Measurements from ENCODE around the gene TAF11L8. TPM values are rescaled to one million over a fixed set of nuclear protein-coding genes. Genes with fewer than 3 reads are reported as not detected.
"Not testable (repeated sequence)": the region's sequence is repeated elsewhere in the genome, so short reads cannot be mapped to it uniquely, and the experiment has no call there.

The TAF11L8 gene
- not detected for total RNA-seq

DNA sequence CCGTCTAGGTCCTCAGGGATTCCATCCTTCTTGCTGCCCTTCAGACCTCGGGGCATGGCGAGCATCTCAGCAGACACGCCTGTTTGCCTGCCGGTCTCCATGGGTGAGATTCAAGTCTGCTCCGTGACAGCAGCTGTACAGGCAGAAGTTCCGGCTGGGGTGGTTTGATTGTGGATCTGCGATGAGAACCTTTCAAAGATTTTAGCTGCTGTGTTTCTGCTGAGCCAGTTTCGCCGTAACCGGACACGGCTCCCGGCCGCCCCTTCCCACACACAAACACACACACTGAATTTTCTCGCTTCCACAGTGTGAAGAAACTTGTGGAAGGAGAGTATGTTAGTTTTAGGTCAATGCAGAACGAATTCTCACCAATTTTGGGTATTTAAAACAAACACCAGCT lies at the start of gene TAF11L8:
TSS of gene TAF11L8 (minus strand) at position 101 of the 400 bp plus-strand sequence.
- H3K4me3 ChIP-seq; H3K4me1 ChIP-seq (replicated peaks in 1 of 2); in situ Hi-C loops (cut with MboI; ENCODE audit: low pct_unique_long_range_greater_than_20kb in 2 of 9, low sequenced_read_pairs in 9 of 9, unreplicated experiment in 9 of 9); ATAC-seq (replicated peaks in 6 of 8); H3K27ac ChIP-seq: not testable (repeated sequence)
- WGBS, 10 experiments: no CpG with 5 or more reads among the region's 16 CpGs

DNA sequence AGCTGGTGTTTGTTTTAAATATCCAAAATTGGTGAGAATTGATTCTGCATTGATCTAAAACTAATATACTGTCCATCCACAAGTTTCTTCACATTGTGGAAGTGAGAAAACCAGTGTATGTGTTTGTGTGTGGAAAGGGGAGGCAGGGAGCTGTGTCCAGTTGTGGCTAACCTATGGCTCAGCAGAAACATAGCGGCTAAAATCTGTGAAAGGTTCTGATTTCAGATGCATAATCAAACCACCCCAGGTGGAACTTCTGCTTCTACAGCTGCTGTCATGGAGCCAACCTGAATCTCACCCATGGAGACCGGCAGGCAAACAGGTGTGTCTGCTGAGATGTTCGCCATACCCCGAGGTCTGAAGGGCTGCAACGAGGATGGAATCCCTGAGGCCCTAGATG lies 43.4 kb upstream of the TAF11L8 start, which contains the start of gene TAF11L14:
TSS of gene TAF11L14 (plus strand) at position 301 of the 400 bp plus-strand sequence.
- ATAC-seq (replicated peaks in 6 of 8): no peak
- in situ Hi-C loops (cut with MboI; ENCODE audit: low pct_unique_long_range_greater_than_20kb in 2 of 9, low sequenced_read_pairs in 9 of 9, unreplicated experiment in 9 of 9): no loop called here
- Histone ChIP-seq H3K27ac (no peak within 1 kb of the TSS), H3K4me3 (no peak within 1 kb of the TSS), H3K4me1 (replicated peaks in 1 of 2) (no peaks in the 10 kb centered on the region)
- 31 to 100% (median 90%) methylated on average over 1 to 5 of the region's 5 CpGs; no CpG with 5 or more reads in 5 of the 10 experiments for WGBS, 10 experiments

DNA sequence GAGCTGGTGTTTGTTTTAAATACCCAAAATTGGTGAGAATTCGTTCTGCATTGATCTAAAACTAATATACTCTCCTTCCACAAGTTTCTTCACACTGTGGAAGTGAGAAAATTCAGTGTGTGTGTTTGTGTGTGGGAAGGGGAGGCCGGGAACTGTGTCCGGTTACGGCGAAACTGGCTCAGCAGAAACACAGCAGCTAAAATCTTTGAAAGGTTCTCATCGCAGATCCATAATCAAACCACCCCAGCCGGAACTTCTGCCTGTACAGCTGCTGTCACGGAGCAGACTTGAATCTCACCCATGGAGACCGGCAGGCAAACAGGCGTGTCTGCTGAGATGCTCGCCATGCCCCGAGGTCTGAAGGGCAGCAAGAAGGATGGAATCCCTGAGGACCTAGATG lies 41.0 kb upstream of the TAF11L8 start, which contains the start of gene TAF11L13:
TSS of gene TAF11L13 (plus strand) at position 301 of the 400 bp plus-strand sequence.
- H3K4me1 ChIP-seq (replicated peaks in 1 of 2); H3K4me3 ChIP-seq; ATAC-seq (replicated peaks in 6 of 8); H3K27ac ChIP-seq; in situ Hi-C loops (cut with MboI; ENCODE audit: low pct_unique_long_range_greater_than_20kb in 2 of 9, low sequenced_read_pairs in 9 of 9, unreplicated experiment in 9 of 9): not testable (repeated sequence)
- WGBS, 10 experiments: no CpG with 5 or more reads among the region's 12 CpGs

DNA sequence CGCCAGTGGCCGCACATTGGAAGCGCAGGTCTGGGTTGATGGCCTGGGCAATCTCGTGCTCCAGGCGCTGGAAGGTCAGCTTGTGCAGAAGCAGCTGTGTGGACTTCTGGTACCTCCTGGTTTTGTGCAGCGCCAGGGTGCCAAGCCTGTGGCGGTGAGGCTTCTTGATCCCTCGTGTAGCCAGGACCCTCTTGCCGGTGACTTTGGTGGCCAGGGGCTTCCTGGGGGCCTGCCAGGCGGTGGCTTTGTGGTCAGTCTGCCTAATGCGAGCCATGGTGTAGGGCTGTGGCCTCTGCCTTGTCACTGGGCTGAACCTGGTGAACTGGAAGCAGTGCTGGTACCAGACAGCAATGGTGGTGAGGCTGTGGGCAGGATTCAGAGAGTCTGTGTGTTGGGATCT lies 34.9 kb upstream of the TAF11L8 start:
- WGBS, 10 experiments: 36 to 95% (median 89%) methylated on average over 1 to 7 of the region's 11 CpGs; no CpG with 5 or more reads in 5 of the 10 experiments
- H3K4me3 ChIP-seq: no peak overlapping the region
- H3K4me1 ChIP-seq (replicated peaks in 1 of 2): no peaks in the 10 kb centered on the region
- in situ Hi-C loops (cut with MboI; ENCODE audit: low pct_unique_long_range_greater_than_20kb in 2 of 9, low sequenced_read_pairs in 9 of 9, unreplicated experiment in 9 of 9): no loop called here
- H3K27ac ChIP-seq: no peak overlapping the region
- no peak for ATAC-seq (replicated peaks in 6 of 8)

DNA sequence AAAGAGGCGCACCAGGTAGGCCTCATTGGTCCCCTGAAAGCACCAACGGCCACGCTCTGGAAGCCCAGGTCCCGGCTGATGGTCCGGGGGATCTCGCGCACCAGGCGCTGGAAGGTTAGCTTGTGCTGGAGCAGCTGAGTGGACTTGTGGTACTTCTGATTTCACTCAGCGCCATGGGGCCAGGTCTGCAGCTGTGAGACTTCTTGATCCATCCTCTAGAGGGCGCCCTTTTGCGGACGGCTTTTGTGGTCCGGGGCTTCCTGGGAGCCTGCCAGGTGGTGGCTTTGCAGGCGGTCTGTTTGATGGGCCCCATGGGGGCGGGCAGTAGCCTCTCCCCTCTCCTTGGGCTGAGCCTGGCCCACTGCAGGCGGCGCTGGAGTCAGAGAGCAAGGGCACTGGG lies 29.9 kb upstream of the TAF11L8 start:
- 55 to 95% (median 83%) methylated on average over 3 to 7 of the region's 17 CpGs; no CpG with 5 or more reads in 5 of the 10 experiments for WGBS, 10 experiments
- Histone ChIP-seq H3K4me1 (replicated peaks in 1 of 2) (no peaks in the 10 kb centered on the region), H3K27ac (no peak overlapping the region), H3K4me3 (no peak overlapping the region)
- in situ Hi-C loops (cut with MboI; ENCODE audit: low pct_unique_long_range_greater_than_20kb in 2 of 9, low sequenced_read_pairs in 9 of 9, unreplicated experiment in 9 of 9): no loop called here
- ATAC-seq (replicated peaks in 6 of 8): no peak

DNA sequence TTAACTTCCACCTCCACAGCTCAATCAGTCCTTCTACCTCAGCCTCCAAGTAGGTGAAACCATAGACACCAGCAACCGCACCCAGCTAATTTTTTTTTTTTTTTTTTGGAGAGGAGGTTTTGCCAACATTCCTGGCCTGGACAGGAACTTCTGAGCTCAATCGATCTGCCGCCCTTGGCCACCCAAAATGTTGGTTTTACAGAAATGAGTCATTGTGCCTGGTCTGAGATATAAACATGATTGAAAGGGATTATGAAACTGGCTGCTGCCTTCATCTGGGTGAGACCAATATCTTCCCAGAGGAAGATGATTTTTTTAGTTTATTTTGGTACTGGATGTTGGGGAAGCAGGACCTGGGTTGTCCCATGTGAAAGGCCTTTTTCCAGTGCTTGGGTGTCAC lies 28.6 kb upstream of the TAF11L8 start:
- Histone ChIP-seq H3K27ac (no peak overlapping the region), H3K4me1 (replicated peaks in 1 of 2) (no peaks in the 10 kb centered on the region), H3K4me3 (no peak overlapping the region)
- ATAC-seq (replicated peaks in 6 of 8): no peak
- 0 to 100% (median 93%) methylated on average over 1 to 2 of the region's 3 CpGs; no CpG with 5 or more reads in 7 of the 10 experiments for WGBS, 10 experiments
- in situ Hi-C loops (cut with MboI; ENCODE audit: low pct_unique_long_range_greater_than_20kb in 2 of 9, low sequenced_read_pairs in 9 of 9, unreplicated experiment in 9 of 9): no loop called here

DNA sequence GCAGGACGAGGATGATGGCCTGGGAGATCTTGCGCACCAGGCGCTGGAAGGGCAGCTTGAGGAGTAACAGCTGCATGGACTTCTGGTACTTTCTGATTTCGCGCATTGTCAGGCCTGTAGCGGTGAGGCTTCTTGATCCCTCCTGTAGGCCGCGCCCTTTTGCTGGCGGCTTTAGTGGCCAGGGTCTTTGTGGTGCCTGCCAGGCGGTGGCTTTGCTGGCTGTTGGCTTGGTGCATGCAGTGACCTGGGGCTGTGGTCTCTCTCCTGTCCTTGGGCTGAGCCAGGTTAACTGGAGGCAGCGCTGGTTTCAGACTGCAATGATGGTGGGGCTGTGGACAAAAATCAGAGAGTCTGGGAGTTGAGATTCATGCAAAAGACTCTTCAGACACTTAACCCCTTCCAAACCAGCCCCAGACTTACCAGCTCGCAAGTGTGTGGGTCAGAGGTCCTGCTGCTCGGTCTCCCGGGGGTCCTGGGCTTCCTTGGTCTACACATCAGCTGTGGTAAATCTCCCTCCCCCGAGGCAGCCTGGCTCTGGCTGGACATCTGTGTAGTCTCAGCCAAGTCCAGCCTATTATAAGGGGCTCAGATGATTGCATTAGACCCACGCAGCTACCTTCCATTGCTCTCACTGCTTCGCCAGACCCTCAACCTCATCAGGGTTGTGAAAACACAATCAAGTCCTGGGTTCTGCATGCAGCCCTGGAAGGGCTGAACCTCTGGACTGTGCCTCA lies 24.3 kb upstream of the TAF11L8 start:
- Histone ChIP-seq H3K4me3 (no peak overlapping the region), H3K4me1 (replicated peaks in 1 of 2) (no peaks in the 10 kb centered on the region), H3K27ac (no peak overlapping the region)
- WGBS, 10 experiments: 26 to 100% (median 86%) methylated on average over 1 to 7 of the region's 17 CpGs; no CpG with 5 or more reads in 5 of the 10 experiments
- in situ Hi-C loops (cut with MboI; ENCODE audit: low pct_unique_long_range_greater_than_20kb in 2 of 9, low sequenced_read_pairs in 9 of 9, unreplicated experiment in 9 of 9): no loop called here
- no peak for ATAC-seq (replicated peaks in 6 of 8)

DNA sequence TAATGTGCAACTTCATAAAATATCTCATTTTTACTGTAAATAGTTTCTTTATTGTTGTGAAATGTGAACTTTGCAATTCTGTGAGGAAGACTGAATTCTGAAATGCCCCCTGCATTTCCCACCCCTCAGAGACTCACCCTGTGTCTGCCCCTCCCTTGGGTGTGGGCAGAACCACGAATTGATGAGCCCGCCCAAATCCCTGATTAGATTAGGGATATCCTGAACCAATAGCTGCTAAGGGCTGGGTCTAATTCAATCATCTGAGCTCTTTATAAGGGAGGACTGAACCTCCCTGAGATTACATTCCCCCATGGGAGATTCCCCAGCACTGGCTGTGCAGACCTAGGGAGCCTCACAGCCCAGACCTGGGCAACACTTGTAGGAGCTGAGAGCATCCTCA lies 19.3 kb upstream of the TAF11L8 start, which contains the start of gene TAF11L12:
TSS of gene TAF11L12 (plus strand) at position 301 of the 400 bp plus-strand sequence.
- in situ Hi-C loops (cut with MboI; ENCODE audit: low pct_unique_long_range_greater_than_20kb in 2 of 9, low sequenced_read_pairs in 9 of 9, unreplicated experiment in 9 of 9): not testable (repeated sequence)

DNA sequence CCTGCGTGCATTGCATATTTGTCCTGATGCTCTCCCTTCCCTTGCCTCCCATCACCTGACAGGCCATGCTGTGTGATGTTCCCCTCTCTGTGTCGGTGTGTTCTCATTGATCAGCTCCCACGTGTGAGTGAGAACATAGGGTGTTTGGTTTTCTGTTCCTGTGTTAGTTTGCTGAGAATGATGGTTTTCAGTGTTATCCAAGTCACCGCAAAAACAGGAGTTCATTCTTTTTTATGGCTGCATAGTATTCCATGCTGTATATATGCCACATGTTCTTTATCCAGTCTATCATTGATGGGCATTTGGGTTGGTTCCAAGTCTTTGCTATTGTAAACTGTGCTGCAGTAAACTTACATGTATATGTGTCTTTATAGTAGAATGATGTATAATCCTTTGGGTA lies 16.7 kb upstream of the TAF11L8 start:
- H3K27ac ChIP-seq; H3K4me1 ChIP-seq (replicated peaks in 1 of 2); in situ Hi-C loops (cut with MboI; ENCODE audit: low pct_unique_long_range_greater_than_20kb in 2 of 9, low sequenced_read_pairs in 9 of 9, unreplicated experiment in 9 of 9); ATAC-seq (replicated peaks in 6 of 8); H3K4me3 ChIP-seq: not testable (repeated sequence)
- WGBS, 10 experiments: 27 to 100% (median 83%) methylated on average over 1 to 4 of the region's 4 CpGs; no CpG with 5 or more reads in 3 of the 10 experiments

More for the DNA sequence above, 19.3 kb upstream of the TAF11L8 start, which contains the start of gene TAF11L12:
- not testable (repeated sequence) for H3K27ac ChIP-seq; H3K4me3 ChIP-seq; H3K4me1 ChIP-seq (replicated peaks in 1 of 2); ATAC-seq (replicated peaks in 6 of 8)
- WGBS, 10 experiments: 80 to 90% methylated on average over 1 to 2 of the region's 2 CpGs; no CpG with 5 or more reads in 8 of the 10 experiments

DNA sequence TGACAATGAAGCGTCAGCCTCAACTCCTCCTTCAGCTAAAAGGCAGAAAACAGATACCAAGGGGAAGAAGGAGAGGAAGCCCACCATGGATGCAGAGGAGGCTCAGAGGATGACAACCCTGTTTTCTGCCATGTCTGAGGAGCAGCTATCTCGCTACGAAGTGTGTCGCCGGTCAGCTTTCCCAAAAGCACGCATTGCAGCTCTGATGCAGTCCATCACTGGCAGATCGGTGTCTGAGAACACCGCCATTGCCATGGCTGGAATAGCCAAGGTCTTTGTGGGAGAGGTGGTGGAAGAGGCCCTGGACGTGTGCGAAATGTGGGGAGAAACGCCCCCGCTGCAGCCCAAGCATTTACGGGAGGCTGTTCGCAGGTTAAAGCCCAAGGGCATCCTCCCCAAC lies 14.2 kb upstream of the TAF11L8 start:
- Histone ChIP-seq H3K27ac (no peak overlapping the region), H3K4me1 (replicated peaks in 1 of 2) (no peaks in the 10 kb centered on the region), H3K4me3 (no peak overlapping the region)
- WGBS, 10 experiments: 20 to 100% (median 87%) methylated on average over 1 to 3 of the region's 14 CpGs; no CpG with 5 or more reads in 5 of the 10 experiments
- in situ Hi-C loops (cut with MboI; ENCODE audit: low pct_unique_long_range_greater_than_20kb in 2 of 9, low sequenced_read_pairs in 9 of 9, unreplicated experiment in 9 of 9): no loop called here
- no peak for ATAC-seq (replicated peaks in 6 of 8)

DNA sequence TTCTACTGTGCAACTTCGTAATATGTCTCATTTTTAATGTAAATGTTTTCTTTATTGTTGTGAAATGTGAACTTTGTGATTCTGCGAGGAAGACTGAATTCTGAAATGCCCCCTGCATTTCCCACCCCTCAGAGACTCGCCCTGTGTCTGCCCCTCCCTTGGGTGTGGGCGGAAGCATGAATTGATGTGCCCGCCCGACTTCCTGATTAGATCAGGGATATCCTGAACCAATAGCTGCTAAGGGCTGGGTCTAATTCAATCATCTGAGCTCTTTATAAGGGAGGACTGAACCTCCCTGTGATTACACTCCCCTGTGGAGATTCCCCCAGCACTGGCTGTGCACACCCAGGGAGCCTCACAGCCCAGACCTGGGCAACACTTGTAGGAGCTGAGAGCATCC lies 13.1 kb upstream of the TAF11L8 start, which contains the start of gene TAF11L11:
TSS of gene TAF11L11 (plus strand) at position 304 of the 400 bp plus-strand sequence.
- in situ Hi-C loops (cut with MboI; ENCODE audit: low pct_unique_long_range_greater_than_20kb in 2 of 9, low sequenced_read_pairs in 9 of 9, unreplicated experiment in 9 of 9); H3K27ac ChIP-seq; H3K4me3 ChIP-seq; ATAC-seq (replicated peaks in 6 of 8); H3K4me1 ChIP-seq (replicated peaks in 1 of 2): not testable (repeated sequence)
- 32 to 90% (median 46%) methylated on average over 1 to 5 of the region's 6 CpGs; no CpG with 5 or more reads in 4 of the 10 experiments for WGBS, 10 experiments

DNA sequence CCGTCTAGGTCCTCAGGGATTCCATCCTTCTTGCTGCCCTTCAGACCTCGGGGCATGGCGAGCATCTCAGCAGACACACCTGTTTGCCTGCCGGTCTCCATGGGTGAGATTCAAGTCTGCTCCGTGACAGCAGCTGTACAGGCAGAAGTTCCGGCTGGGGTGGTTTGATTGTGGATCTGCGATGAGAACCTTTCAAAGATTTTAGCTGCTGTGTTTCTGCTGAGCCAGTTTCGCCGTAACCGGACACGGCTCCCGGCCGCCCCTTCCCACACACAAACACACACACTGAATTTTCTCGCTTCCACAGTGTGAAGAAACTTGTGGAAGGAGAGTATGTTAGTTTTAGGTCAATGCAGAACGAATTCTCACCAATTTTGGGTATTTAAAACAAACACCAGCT lies 7.0 kb upstream of the TAF11L8 start, which contains the start of gene TAF11L10:
TSS of gene TAF11L10 (minus strand) at position 101 of the 400 bp plus-strand sequence.
- H3K4me1 ChIP-seq (replicated peaks in 1 of 2); H3K27ac ChIP-seq; ATAC-seq (replicated peaks in 6 of 8); in situ Hi-C loops (cut with MboI; ENCODE audit: low pct_unique_long_range_greater_than_20kb in 2 of 9, low sequenced_read_pairs in 9 of 9, unreplicated experiment in 9 of 9); H3K4me3 ChIP-seq: not testable (repeated sequence)
- WGBS, 10 experiments: no CpG with 5 or more reads among the region's 15 CpGs

DNA sequence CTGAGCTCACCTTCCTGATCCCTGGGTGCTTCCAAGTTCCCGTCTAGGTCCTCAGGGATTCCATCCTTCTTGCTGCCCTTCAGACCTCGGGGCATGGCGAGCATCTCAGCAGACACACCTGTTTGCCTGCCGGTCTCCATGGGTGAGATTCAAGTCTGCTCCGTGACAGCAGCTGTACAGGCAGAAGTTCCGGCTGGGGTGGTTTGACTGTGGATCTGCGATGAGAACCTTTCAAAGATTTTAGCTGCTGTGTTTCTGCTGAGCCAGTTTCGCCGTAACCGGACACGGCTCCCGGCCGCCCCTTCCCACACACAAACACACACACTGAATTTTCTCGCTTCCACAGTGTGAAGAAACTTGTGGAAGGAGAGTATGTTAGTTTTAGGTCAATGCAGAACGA lies 3.5 kb upstream of the TAF11L8 start, which contains the start of gene TAF11L9:
TSS of gene TAF11L9 (minus strand) at position 140 of the 400 bp plus-strand sequence.
- H3K27ac ChIP-seq; ATAC-seq (replicated peaks in 6 of 8); in situ Hi-C loops (cut with MboI; ENCODE audit: low pct_unique_long_range_greater_than_20kb in 2 of 9, low sequenced_read_pairs in 9 of 9, unreplicated experiment in 9 of 9); H3K4me3 ChIP-seq; H3K4me1 ChIP-seq (replicated peaks in 1 of 2): not testable (repeated sequence)
- WGBS, 10 experiments: no CpG with 5 or more reads among the region's 15 CpGs
